Measurements from ENCODE around the gene OR1L6.

Gene OR1L6

GRCh38 chr9:122742003-122742402 is at the start of gene OR1L6:
Gene OR1L6 (plus strand): TSS chr9:122742303. CDS start chr9:122749848, 7,545 bp downstream.
- no peak for DNase-seq (ENCODE audit: low read depth, low spot score)

- DNase-seq (ENCODE audit: low read depth, low spot score): no peak
Measured at GRCh38 chr9:122695696-122696095, 46.4 kb upstream of the OR1L6 start.

- DNase-seq (ENCODE audit: low read depth, low spot score): no peak
Measured at GRCh38 chr9:122718038-122718437, 24.1 kb upstream of the OR1L6 start.

- no peak for DNase-seq (ENCODE audit: low read depth, low spot score)
Measured at GRCh38 chr9:122719218-122719617, 22.9 kb upstream of the OR1L6 start.

GRCh38 chr9:122723690-122724089 is 18.4 kb upstream of the OR1L6 start, which contains the start of gene OR1L4:
Gene OR1L4 (plus strand): TSS chr9:122723990. CDS start chr9:122723990, 0 bp downstream.
- DNase-seq (ENCODE audit: low read depth, low spot score): no peak

- DNase-seq (ENCODE audit: low read depth, low spot score): no peak
Measured at GRCh38 chr9:122754825-122755224, 12.7 kb downstream of the OR1L6 start.

- no peak for DNase-seq (ENCODE audit: low read depth, low spot score)
Measured at GRCh38 chr9:122767817-122768216, 25.7 kb downstream of the OR1L6 start.

GRCh38 chr9:122777052-122777451 is 34.9 kb downstream of the OR1L6 start:
- DNase-seq (ENCODE audit: low read depth, low spot score): no peak

GRCh38 chr9:122777935-122778627 is 36.0 kb downstream of the OR1L6 start:
- DNase-seq (ENCODE audit: low read depth, low spot score): peak; percentile 41

- no peak for DNase-seq (ENCODE audit: low read depth, low spot score)
Measured at GRCh38 chr9:122779181-122779580, 37.1 kb downstream of the OR1L6 start.

GRCh38 chr9:122780026-122780425 is 37.9 kb downstream of the OR1L6 start:
- DNase-seq (ENCODE audit: low read depth, low spot score): no peak

- DNase-seq (ENCODE audit: low read depth, low spot score): no peak
Measured at GRCh38 chr9:122781671-122782070, 39.6 kb downstream of the OR1L6 start.

- DNase-seq (ENCODE audit: low read depth, low spot score): no peak
Measured at GRCh38 chr9:122785269-122785668, 43.2 kb downstream of the OR1L6 start.

GRCh38 chr9:122786338-122786737 is 44.2 kb downstream of the OR1L6 start:
- no peak for DNase-seq (ENCODE audit: low read depth, low spot score)

GRCh38 chr9:122788831-122789230 is 46.7 kb downstream of the OR1L6 start, which contains the start of gene OR5C1:
Gene OR5C1 (plus strand): TSS chr9:122788933. CDS start chr9:122788933, 0 bp downstream.
- no peak for DNase-seq (ENCODE audit: low read depth, low spot score)

- no peak for DNase-seq (ENCODE audit: low read depth, low spot score)
Measured at GRCh38 chr9:122789256-122790046, 47.3 kb downstream of the OR1L6 start.

GRCh38 chr9:122791872-122792669 is 50.0 kb downstream of the OR1L6 start:
- no peak for DNase-seq (ENCODE audit: low read depth, low spot score)

- DNase-seq (ENCODE audit: low read depth, low spot score): no peak
Measured at GRCh38 chr9:122797316-122798063, 55.4 kb downstream of the OR1L6 start.
